ENCODE data around the gene CCDC172.

GRCh38 chr10:116311706-116312490, 12.3 kb upstream of the CCDC172 start:
- TF ChIP-seq CTCF (conservative IDR thresholded peaks at IDR 0.05; ENCODE audit: low read depth, low read length) (no peak), EZH2 (IDR thresholded peaks at IDR 0.05; ENCODE audit: low read length, unreplicated experiment) (no peak), EZH2phosphoT487 (IDR thresholded peaks at IDR 0.05; ENCODE audit: borderline replicate concordance, low read length) (no peak)

Data from PC-3 (cell line).